Measurements from ENCODE around the gene EDAR. TPM values are rescaled to one million over a fixed set of nuclear protein-coding genes. Genes with fewer than 3 reads are reported as not detected.

EDAR gene
- total and polyA plus RNA-seq, 7 donors, result 0.01 TPM; not detected in 6

DNA sequence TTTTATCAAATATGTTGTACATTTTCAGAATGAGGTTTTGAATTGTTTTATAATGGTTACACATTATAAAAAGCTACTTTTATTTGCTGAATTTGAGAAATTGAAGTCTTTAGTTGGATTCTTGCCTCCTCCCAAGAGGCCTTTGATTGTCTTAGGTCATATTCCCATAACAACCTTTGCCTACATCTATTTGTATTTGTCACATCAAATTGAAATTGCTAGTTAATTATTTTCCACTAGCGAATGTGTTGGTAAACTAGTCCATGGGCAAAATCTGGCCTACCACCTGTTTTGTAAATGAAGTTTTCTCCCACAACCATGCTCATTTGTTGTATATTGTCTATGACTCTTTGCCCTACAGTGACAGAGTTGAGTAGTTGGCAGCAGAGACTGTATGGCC, 142.0 kb downstream of the EDAR start:
- Histone ChIP-seq H3K27me3 (ENCODE audit: insufficient read depth in 3 of 3, low read length in 2 of 3) (no peaks in the 10 kb centered on the region), H3K27ac (no peak overlapping the region), H3K4me3 (no peak overlapping the region), H3K4me1 (no peaks in the 10 kb centered on the region), H3K9me3 (no peaks in the 10 kb centered on the region), H3K36me3 (ENCODE audit: insufficient read depth in 1 of 2, low read depth in 1 of 2) (peaks cover 0 to 4% of the 10 kb centered on the region in 2 donors)
- intact Hi-C loops (cut with DNase I), result no loop called here
- WGBS, 3 donors, result 84 to 97% (median 90%) methylated on average over 1 of the region's 1 CpG
- DNase-seq (no peak), ATAC-seq (no peak)
- TF ChIP-seq, protein P1, sequence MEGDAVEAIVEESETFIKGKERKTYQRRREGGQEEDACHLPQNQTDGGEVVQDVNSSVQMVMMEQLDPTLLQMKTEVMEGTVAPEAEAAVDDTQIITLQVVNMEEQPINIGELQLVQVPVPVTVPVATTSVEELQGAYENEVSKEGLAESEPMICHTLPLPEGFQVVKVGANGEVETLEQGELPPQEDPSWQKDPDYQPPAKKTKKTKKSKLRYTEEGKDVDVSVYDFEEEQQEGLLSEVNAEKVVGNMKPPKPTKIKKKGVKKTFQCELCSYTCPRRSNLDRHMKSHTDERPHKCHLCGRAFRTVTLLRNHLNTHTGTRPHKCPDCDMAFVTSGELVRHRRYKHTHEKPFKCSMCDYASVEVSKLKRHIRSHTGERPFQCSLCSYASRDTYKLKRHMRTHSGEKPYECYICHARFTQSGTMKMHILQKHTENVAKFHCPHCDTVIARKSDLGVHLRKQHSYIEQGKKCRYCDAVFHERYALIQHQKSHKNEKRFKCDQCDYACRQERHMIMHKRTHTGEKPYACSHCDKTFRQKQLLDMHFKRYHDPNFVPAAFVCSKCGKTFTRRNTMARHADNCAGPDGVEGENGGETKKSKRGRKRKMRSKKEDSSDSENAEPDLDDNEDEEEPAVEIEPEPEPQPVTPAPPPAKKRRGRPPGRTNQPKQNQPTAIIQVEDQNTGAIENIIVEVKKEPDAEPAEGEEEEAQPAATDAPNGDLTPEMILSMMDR (IDR thresholded peaks at IDR 0.05), result no peak

DNA sequence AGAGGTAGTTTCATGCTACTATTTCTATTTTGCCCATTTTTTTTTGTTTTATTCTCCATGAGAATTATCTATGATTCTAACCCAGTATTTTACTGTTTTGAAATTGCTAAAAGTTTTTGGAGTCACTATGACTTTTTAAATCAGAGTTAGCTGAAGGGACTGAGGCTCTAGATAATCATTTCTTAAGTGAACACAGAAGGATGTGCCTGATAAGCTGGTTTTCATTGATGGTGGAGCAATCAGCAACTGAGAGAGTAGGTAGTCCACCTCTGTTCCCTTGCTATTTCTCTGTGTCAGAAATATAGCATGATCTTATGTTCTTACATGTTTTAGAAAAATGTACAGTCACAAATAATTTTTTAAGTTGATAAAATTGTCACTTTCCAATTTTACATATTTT, 143.1 kb downstream of the EDAR start:
- no peak for ATAC-seq
- intact Hi-C loops (cut with DNase I), result no loop called here
- H3K4me3 ChIP-seq, result no peak overlapping the region
- H3K4me1 ChIP-seq, result no peaks in the 10 kb centered on the region
- DNase-seq, result no peak
- H3K27me3 ChIP-seq (ENCODE audit: insufficient read depth in 3 of 3, low read length in 2 of 3), result no peaks in the 10 kb centered on the region
- TF ChIP-seq, protein P1 (IDR thresholded peaks at IDR 0.05), result no peak
- H3K36me3 ChIP-seq (ENCODE audit: insufficient read depth in 1 of 2, low read depth in 1 of 2), result peaks cover 0 to 4% of the 10 kb centered on the region in 2 donors
- no peak overlapping the region for H3K27ac ChIP-seq
- peaks cover 6% of the 10 kb centered on the region for H3K9me3 ChIP-seq

Other genes starting within 250 kb of the EDAR start
- gene CCDC138, start 202.4 kb downstream of the EDAR start, total RNA-seq, result 1 to 10 TPM in 3 of 4 donors, under 1 TPM in 1; 0.39 to 2.4 (median 1.5) TPM
- 1 to 10 TPM in 2 of 3 donors, under 1 TPM in 1; 0.79 to 1.5 (median 1.0) TPM for gene CCDC138, start 202.4 kb downstream of the EDAR start, polyA plus RNA-seq
- 10 to 100 TPM in 2 of 4 donors, 1 to 10 TPM in 2; 6.8 to 27.0 (median 12.9) TPM for gene SH3RF3, start 140.0 kb upstream of the EDAR start, total RNA-seq
- gene SH3RF3, start 140.0 kb upstream of the EDAR start, polyA plus RNA-seq, result 10 to 100 TPM in 1 of 3 donors, 1 to 10 TPM in 2; 4.6 to 15.6 (median 9.0) TPM